HEK293T (cell line): ENCODE data around the gene TMCC2.

Source experiments
- ARNT ChIP-seq: fragments of 450-650 bp; IDR thresholded peaks from 2 replicates; pipeline ENCODE4 v1.6.1; 2017; ENCODE audit warnings: mild to moderate bottlenecking
- BHLHE40 ChIP-seq: fragments of 450-650 bp; IDR thresholded peaks from 2 replicates; pipeline ENCODE4 v1.6.1; 2016; ENCODE audit warnings: mild to moderate bottlenecking, moderate library complexity, borderline replicate concordance
- FOXM1 ChIP-seq: fragments of 450-650 bp; IDR thresholded peaks from 2 replicates; pipeline ENCODE4 v1.6.1; 2017; ENCODE audit warnings: mild to moderate bottlenecking, borderline replicate concordance
- LEF1 ChIP-seq: fragments of 450-650 bp; IDR thresholded peaks from 2 replicates; pipeline ENCODE4 v1.6.1; 2017; ENCODE audit warnings: mild to moderate bottlenecking, borderline replicate concordance
- NFRKB ChIP-seq: fragments of 450-650 bp; IDR thresholded peaks from 2 replicates; pipeline ENCODE4 v1.6.1; 2016; ENCODE audit warnings: mild to moderate bottlenecking, moderate library complexity
- SP1 ChIP-seq: fragments of 450-650 bp; IDR thresholded peaks from 2 replicates; pipeline ENCODE4 v1.6.1; 2017
- ZNF384 ChIP-seq: fragments of 450-650 bp; IDR thresholded peaks from 2 replicates; pipeline ENCODE4 v1.6.1; 2016

- TF ChIP-seq BHLHE40 (no peak), ARNT (no peak), SP1 (no peak), FOXM1 (no peak), NFRKB (no peak), LEF1 (no peak), ZNF384 (no peak)
These were observed 18.8 kb downstream of the TMCC2 start for GRCh38 chr1:205246351-205247119.
